Measurements from ENCODE around the gene DTD1. TPM values are rescaled to one million over a fixed set of nuclear protein-coding genes. Genes with fewer than 3 reads are reported as not detected.
A peak's percentile ranks its signal among the peaks of the same experiment; 100 is the strongest.

Gene DTD1
- total RNA-seq, 1 donor from 2014 or later, result 19.9 TPM

DNA sequence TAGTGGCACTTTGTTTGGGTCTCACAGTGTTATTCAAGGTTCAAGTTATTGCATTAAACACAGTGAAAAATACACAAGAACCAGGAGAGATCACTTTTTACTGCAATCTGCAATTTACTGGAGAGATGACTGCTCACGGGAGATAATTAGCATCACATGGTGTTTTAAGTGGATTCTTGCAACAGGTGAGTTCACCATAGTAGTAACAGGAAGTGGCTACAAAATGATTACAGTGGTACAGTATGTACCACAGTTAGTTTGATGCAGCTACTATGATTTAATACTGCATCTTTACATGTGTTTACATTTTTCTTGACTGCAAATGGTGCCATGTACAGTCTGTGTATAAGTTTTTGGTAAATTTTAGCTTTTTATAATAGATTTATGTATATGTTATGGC is 129.2 kb downstream of the DTD1 start:
- Histone ChIP-seq H3K36me3 (no peaks in the 10 kb centered on the region), H3K27ac (no peak overlapping the region), H3K4me1 (no peaks in the 10 kb centered on the region), H3K27me3 (no peaks in the 10 kb centered on the region), H3K4me3 (no peak overlapping the region), H3K9me3 (no peaks in the 10 kb centered on the region)
- DNase-seq, result no peak
- ATAC-seq, result no peak
- intact Hi-C loops (cut with DNase I), result no loop called here
- TF ChIP-seq, protein P1, sequence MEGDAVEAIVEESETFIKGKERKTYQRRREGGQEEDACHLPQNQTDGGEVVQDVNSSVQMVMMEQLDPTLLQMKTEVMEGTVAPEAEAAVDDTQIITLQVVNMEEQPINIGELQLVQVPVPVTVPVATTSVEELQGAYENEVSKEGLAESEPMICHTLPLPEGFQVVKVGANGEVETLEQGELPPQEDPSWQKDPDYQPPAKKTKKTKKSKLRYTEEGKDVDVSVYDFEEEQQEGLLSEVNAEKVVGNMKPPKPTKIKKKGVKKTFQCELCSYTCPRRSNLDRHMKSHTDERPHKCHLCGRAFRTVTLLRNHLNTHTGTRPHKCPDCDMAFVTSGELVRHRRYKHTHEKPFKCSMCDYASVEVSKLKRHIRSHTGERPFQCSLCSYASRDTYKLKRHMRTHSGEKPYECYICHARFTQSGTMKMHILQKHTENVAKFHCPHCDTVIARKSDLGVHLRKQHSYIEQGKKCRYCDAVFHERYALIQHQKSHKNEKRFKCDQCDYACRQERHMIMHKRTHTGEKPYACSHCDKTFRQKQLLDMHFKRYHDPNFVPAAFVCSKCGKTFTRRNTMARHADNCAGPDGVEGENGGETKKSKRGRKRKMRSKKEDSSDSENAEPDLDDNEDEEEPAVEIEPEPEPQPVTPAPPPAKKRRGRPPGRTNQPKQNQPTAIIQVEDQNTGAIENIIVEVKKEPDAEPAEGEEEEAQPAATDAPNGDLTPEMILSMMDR (IDR thresholded peaks at IDR 0.05), result no peak

DNA sequence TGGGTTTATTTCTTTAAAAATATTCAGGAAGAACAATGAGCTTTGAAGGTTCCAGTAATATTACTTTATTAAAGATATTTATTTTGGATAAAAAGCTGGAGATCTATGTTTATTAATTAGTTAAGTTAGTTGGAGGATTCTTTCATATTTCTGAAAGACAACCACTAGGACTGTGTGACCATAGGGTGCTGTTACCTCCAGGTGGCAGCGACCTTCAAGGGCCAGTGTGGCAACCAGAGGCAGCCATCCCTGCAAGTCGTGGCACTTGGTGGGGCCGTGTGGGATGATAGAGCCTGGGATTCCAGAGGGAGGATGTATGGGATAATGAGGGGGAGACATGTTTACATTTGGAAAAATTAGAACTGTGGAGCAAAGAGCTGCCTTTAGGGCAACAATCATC is 130.3 kb downstream of the DTD1 start:
- no peak overlapping the region for H3K27ac ChIP-seq
- intact Hi-C loops (cut with DNase I), result no loop called here
- TF ChIP-seq, protein P1 (IDR thresholded peaks at IDR 0.05), result peak; percentile 6

DNA sequence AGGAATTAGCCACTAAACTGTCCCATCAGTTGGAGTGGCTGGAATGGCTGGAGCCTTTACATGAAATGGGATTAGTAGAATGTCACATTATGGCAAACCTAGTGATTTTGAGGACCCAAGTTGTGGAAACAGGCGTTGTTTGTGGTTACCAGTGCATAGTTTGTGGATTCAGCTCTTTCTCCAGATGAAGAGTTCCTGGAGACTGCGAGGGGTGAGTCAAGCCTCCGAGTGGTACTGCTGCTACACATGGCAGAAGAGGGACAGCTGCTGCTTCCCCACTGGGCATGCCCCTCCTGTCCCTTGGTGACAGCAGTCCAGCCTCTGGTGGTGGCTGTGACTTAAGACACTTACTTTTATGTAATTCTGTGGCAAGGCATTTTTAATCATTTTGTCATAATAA is 131.6 kb downstream of the DTD1 start:
- ATAC-seq (no peak), DNase-seq (no peak)
- intact Hi-C loops (cut with DNase I), result no loop called here
- no peaks in the 10 kb centered on the region for H3K4me1 ChIP-seq
- TF ChIP-seq, protein P1 (IDR thresholded peaks at IDR 0.05), result no peak
- H3K36me3 ChIP-seq, result no peaks in the 10 kb centered on the region
- no peak overlapping the region for H3K27ac ChIP-seq
- H3K27me3 ChIP-seq, result no peaks in the 10 kb centered on the region
- H3K4me3 ChIP-seq, result no peak overlapping the region
- H3K9me3 ChIP-seq, result no peaks in the 10 kb centered on the region

More for the DNA sequence above, 130.3 kb downstream of the DTD1 start:
- Histone ChIP-seq H3K36me3 (no peaks in the 10 kb centered on the region), H3K4me3 (no peak overlapping the region), H3K4me1 (no peaks in the 10 kb centered on the region), H3K27me3 (no peaks in the 10 kb centered on the region), H3K9me3 (no peaks in the 10 kb centered on the region)
- ATAC-seq, result no peak
- DNase-seq, result no peak

DNA sequence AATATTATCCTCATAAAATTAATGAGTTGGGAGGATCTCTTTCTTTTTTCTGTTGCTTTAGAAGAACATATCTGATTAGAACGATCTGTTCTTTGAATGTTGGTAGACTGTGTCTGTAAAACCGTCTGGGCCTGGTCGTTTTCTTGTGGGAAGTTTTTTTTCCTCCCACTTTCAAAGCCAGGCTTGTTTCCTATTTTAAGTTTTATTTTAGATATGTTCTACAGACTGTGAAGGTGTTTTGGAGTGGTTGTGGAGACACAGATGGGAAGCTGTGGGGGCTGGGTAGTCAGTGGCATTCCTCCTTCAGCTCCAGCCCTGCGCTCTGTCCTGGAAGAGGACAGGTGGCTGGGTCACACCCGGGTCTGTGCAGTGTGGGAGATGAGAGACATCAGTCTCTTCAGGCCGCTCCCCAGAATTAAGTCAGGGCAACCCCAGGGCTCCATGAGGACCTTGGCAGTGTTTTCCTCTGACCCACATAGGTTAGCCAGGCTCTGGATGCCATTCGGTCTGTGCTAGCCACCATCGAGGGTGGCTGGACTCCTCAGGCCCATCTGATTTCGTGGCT is 133.8 kb downstream of the DTD1 start:
- DNase-seq (no peak), ATAC-seq (no peak)
- Histone ChIP-seq H3K27ac (no peak overlapping the region), H3K4me3 (no peak overlapping the region), H3K27me3 (no peaks in the 10 kb centered on the region), H3K9me3 (no peaks in the 10 kb centered on the region), H3K4me1 (no peaks in the 10 kb centered on the region), H3K36me3 (no peaks in the 10 kb centered on the region)
- intact Hi-C loops (cut with DNase I), result no loop called here
- TF ChIP-seq, protein P1 (IDR thresholded peaks at IDR 0.05), result no peak

DNA sequence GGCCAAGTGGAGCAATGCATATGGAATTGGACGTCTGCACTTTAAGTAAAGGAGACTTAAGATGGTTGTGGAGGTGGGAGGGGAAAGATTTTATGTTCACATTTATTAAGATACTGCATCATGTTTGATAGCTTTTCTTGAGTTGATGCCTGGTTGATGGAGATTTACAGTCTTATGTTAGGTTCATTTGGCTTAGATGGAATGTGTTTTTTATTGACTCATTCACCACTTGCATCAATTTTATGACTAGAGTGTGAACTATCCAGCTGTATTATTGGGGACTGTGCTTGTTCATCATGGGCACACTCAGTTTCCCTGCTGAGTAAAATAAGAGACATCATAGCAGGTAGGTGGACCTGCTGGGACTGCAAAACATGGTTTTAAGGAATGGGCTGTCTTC is 134.5 kb downstream of the DTD1 start:
- intact Hi-C loops (cut with DNase I), result no loop called here
- ATAC-seq (no peak), DNase-seq (no peak)
- Histone ChIP-seq H3K4me3 (no peak overlapping the region), H3K27ac (no peak overlapping the region), H3K9me3 (no peaks in the 10 kb centered on the region), H3K4me1 (no peaks in the 10 kb centered on the region), H3K27me3 (no peaks in the 10 kb centered on the region), H3K36me3 (no peaks in the 10 kb centered on the region)
- TF ChIP-seq, protein P1 (IDR thresholded peaks at IDR 0.05), result no peak

DNA sequence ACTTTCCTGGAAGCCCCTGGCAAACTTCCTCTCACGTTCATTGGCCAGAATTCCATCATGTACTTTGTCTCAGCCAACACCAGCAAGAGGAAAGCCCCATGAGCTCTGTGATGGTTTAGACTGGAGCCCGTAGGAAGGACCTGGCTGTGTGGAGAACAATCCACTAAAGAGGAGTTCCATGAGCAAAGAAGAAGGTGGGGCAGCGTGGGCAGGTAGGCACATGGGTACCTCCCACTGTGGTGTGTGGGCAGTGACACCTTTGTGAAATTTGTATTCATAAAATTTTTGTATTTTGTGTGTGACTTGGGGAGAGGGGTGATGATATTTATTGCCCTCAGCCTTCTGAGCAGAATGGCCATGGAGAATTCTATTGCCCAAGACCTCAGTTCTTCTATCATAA is 136.2 kb downstream of the DTD1 start:
- H3K36me3 ChIP-seq, result no peaks in the 10 kb centered on the region
- TF ChIP-seq, protein P1 (IDR thresholded peaks at IDR 0.05), result no peak
- no peaks in the 10 kb centered on the region for H3K9me3 ChIP-seq
- H3K4me1 ChIP-seq, result no peaks in the 10 kb centered on the region
- intact Hi-C loops (cut with DNase I), result no loop called here
- no peak overlapping the region for H3K4me3 ChIP-seq
- no peaks in the 10 kb centered on the region for H3K27me3 ChIP-seq
- ATAC-seq (no peak), DNase-seq (no peak)
- H3K27ac ChIP-seq, result no peak overlapping the region

Data from upper lobe of right lung (tissue), 1 donor.